GM12878 (cell line): ENCODE measurements around the gene HOTAIR. TPM values are rescaled to one million over a fixed set of nuclear protein-coding genes. Genes with fewer than 3 reads are reported as not detected.

Source experiments
- ASH2L ChIP-seq: fragments of 300-600, 200-600 bp; sonication (generic); IDR thresholded peaks from 2 replicates; pipeline ENCODE4 v1.6.1; 2017; ENCODE audit warnings: low read depth, mild to moderate bottlenecking, borderline replicate concordance
- BCL3 ChIP-seq: IDR thresholded peaks from 2 replicates; pipeline ENCODE4 v1.6.1; 2011; ENCODE audit warnings: borderline replicate concordance, low read depth, mild to moderate bottlenecking, moderate library complexity, low read length; ENCODE audit not compliant: insufficient read depth, poor library complexity, severe bottlenecking
- CBX3 ChIP-seq: fragments of 200-600 bp; sonication (generic); IDR thresholded peaks from 2 replicates; pipeline ENCODE4 v1.6.1; 2016; ENCODE audit warnings: low read depth, borderline replicate concordance
- CTCF ChIP-seq, 3 experiments: IDR thresholded peaks in 2 of 3; conservative IDR thresholded peaks in 1 of 3; 2 replicates each; pipeline ENCODE4 v1.5.1; 2011; ENCODE audit warnings: low read depth in 3 of 3, low read length in 3 of 3, mild to moderate bottlenecking in 3 of 3, control low read depth in 2 of 3, moderate library complexity in 2 of 3, inconsistent platforms in 1 of 3, mixed read lengths in 1 of 3; ENCODE audit not compliant: control insufficient read depth in 2 of 3, insufficient read depth in 1 of 3; ENCODE audit errors: extremely low read depth in 1 of 3
- EP300 ChIP-seq, 2 experiments: fragments of 150-350 bp in 1 of 2; IDR thresholded peaks; 2 replicates each; pipeline ENCODE4 v1.6.1; 2011 to 2012; ENCODE audit warnings: low read depth in 2 of 2, low read length in 2 of 2, borderline replicate concordance in 1 of 2, improper control_type of control experiment in 1 of 2, inconsistent platforms in 1 of 2; ENCODE audit not compliant: control insufficient read depth in 1 of 2
- IKZF1 ChIP-seq: fragments of 450-650 bp; conservative IDR thresholded peaks from 2 replicates; pipeline ENCODE4 v1.6.1; 2017; ENCODE audit warnings: antibody characterized with exemption, mild to moderate bottlenecking
- IRF4 ChIP-seq: IDR thresholded peaks from 2 replicates; pipeline ENCODE4 v1.6.1; 2011; ENCODE audit warnings: low read depth, low read length
- LARP7 ChIP-seq: fragments of 450-650 bp; IDR thresholded peaks from 2 replicates; pipeline ENCODE4 v1.6.1; 2017; ENCODE audit warnings: mild to moderate bottlenecking
- MEF2A ChIP-seq: IDR thresholded peaks from 2 replicates; pipeline ENCODE4 v1.6.1; 2011; ENCODE audit warnings: low read depth, mild to moderate bottlenecking, low read length, moderate library complexity; ENCODE audit not compliant: insufficient read depth
- PKNOX1 ChIP-seq: fragments of 450-650 bp; IDR thresholded peaks from 2 replicates; pipeline ENCODE4 v1.6.1; 2016; ENCODE audit warnings: mild to moderate bottlenecking
- RAD21 ChIP-seq: IDR thresholded peaks from 2 replicates; pipeline ENCODE4 v1.6.1; 2011; ENCODE audit warnings: mild to moderate bottlenecking, low read depth, low read length, moderate library complexity; ENCODE audit not compliant: insufficient read depth
- REST ChIP-seq: IDR thresholded peaks from 2 replicates; pipeline ENCODE4 v1.6.1; 2012; ENCODE audit warnings: mild to moderate bottlenecking, low read depth, low read length
- SMAD1 ChIP-seq: fragments of 450-650 bp; IDR thresholded peaks from 2 replicates; pipeline ENCODE4 v1.6.1; 2018; ENCODE audit warnings: mild to moderate bottlenecking, low read depth; ENCODE audit not compliant: partially characterized antibody
- SMAD5 ChIP-seq: IDR thresholded peaks from 2 replicates; pipeline ENCODE4 v1.6.1; 2016; ENCODE audit warnings: antibody characterized with exemption, low read depth
- SMC3 ChIP-seq: IDR thresholded peaks from 2 replicates; pipeline ENCODE4 v1.6.1; 2011; ENCODE audit warnings: low read length, improper control_type of control experiment, borderline replicate concordance
- SP1 ChIP-seq: IDR thresholded peaks from one replicate; pipeline ENCODE4 v1.6.1; 2011; ENCODE audit warnings: low read depth, low read length
- ZBTB40 ChIP-seq: fragments of 450-650 bp; IDR thresholded peaks from 2 replicates; pipeline ENCODE4 v1.6.1; 2016; ENCODE audit warnings: mild to moderate bottlenecking, moderate library complexity, borderline replicate concordance
- polyA plus RNA-seq, 11 experiments: library from polyadenylated mRNA; depleted of rRNA in 4 of 11; unstranded in 6 of 11; stranded (reverse) in 5 of 11; fragments of >200 nt; fragmentation: Nextera tagmentation in 4 of 11; fragmentation: Illumina TruSeq in 1 of 11; extraction: Ambion mirVana in 4 of 11; extraction: Trizol in 1 of 11; gene quantifications; 1 replicate in 1 of 11; 2 replicates in 10 of 11; pipeline versions ENCODE4 v1.2.1 to v1.2.3, GENCODE V29; 2011 to 2016; ENCODE audit warnings: inconsistent platforms in 2 of 11, missing spikeins in 2 of 11, low read depth in 1 of 11
- total RNA-seq, 4 experiments: library from RNA; depleted of rRNA in 3 of 4; stranded (reverse); fragments of >200 nt in 3 of 4; fragmentation: Illumina TruSeq in 1 of 4; extraction: Trizol in 1 of 4; gene quantifications; 2 replicates each; pipeline versions ENCODE4 v1.2.1 to v1.2.3, GENCODE V29; 2013 to 2021

Gene HOTAIR
- total and polyA plus RNA-seq, 10 of the 15 experiments (the other 5 are each of a cell fraction or from before 2014, with no cell fraction given), result not detected

GRCh38 chr12:54021432-54022013 is 46.8 kb upstream of the HOTAIR start (continued):
- no peak for TF ChIP-seq ZBTB40
- TF ChIP-seq LARP7, result no peak
- TF ChIP-seq PKNOX1, result 0 out of 2 replicates have a peak, but pooled peaks have one; percentile 15
- TF ChIP-seq EP300 (IDR thresholded peaks at IDR 0.05; ENCODE audit: borderline replicate concordance in 1 of 2, control insufficient read depth in 1 of 2, low read depth in 2 of 2, low read length in 2 of 2), result no peak
- TF ChIP-seq REST, result no peak
- no peak for TF ChIP-seq MEF2A
- TF ChIP-seq BCL3, result no peak
- no peak for TF ChIP-seq ASH2L
- TF ChIP-seq CBX3, result no peak
- peak; percentile 37; the same call in 1 of the 2 replicates for TF ChIP-seq IKZF1
- TF ChIP-seq SMAD5, result no peak
- no peak for TF ChIP-seq SP1
- no peak for TF ChIP-seq IRF4
- TF ChIP-seq SMAD1, result no peak
- peak; percentile 36; the same call in 1 of the 2 replicates for TF ChIP-seq SMC3
- TF ChIP-seq RAD21, result no peak
- peak; percentile 25 to 46 (median 42); a peak in 4 of 6 replicates for TF ChIP-seq CTCF (IDR thresholded peaks at IDR 0.05 in 2 of 3, conservative IDR thresholded peaks at IDR 0.05 in 1 of 3; ENCODE audit: control insufficient read depth in 2 of 3, extremely low read depth in 1 of 3, insufficient read depth in 1 of 3, low read depth in 3 of 3, low read length in 3 of 3)
